HG03342 (cell line): ENCODE data around the gene PNMT.

ENCODE experiments used
- ATAC-seq: cut with Tn5 transposase; IDR thresholded peaks from one replicate; pipeline ENCODE4 v1.9.1; 2021; ENCODE audit warnings: mild to moderate bottlenecking, moderate library complexity; ENCODE audit not compliant: unreplicated experiment

The PNMT gene

DNA sequence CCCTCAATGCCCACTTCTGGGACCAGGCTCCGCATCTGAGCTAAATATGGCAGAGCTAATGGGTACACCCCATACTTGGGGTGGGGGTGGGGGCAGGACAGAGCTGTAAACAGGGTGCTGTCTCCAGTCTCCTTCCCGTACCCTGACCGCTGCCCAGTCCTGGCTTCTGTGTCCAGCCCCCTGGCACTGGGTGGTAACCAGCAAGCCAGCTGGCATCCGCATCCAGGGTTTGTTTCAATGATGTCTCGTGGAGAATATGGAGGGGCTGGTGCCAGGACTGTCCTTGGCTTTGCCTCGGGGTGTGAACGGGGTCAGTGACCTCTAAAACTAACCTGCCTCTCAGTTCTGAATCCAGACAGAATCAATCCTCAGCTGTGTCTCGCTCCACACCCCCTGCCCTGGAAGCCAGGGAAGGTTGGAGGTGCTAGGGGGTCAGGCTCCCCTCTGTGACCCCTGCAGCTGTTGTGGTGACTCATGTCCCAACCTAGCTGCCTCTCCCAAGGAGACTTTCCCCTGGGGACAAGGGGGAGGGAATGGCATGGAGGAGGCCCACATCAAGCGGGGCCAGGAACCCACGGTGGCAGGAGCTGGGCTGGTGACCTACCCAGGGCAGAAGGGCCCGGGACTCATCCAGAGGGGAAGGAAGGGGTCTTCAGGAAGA, 1.5 kb upstream of the PNMT start:
- no peak for ATAC-seq

DNA sequence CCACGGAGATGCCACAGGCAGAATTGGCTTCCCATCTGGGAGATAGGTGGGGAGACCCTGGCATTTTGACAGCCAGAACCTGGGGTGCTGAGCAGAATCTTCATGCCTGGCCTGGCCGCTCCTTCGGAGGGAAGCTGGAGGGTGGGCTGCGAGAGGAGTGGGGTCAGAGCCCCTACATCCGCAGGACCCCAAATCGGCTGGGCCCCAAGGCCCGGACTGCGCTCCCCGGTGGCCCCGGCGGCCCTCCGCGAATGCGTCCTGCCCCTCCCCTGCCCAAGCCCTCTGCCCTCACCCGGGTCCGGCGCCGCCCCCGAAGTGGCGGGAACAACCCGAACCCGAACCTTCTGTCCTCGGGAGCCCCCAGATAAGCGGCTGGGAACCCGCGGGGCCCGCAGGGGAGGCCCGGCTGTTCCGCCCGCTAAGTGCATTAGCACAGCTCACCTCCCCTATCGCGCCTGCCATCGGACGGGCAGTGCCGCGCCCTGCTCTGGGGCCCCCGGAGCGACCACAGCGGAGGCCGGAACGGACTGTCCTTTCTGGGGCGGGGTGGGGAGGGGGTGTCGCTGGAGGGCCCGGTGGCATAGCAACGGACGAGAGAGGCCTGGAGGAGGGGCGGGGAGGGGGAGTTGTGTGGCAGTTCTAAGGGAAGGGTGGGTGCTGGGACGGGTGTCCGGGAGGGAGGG, 850 bp upstream of the PNMT start:
- ATAC-seq, result no peak

GRCh38 chr17:39669897-39670735, 1.9 kb downstream of the PNMT start:
- ATAC-seq, result no peak

GRCh38 chr17:39670746-39671145, 2.5 kb downstream of the PNMT start:
- ATAC-seq, result no peak

- no peak for ATAC-seq
Observed at GRCh38 chr17:39671651-39672521, 3.6 kb downstream of the PNMT start.

- ATAC-seq, result no peak
Observed at GRCh38 chr17:39672522-39673334, 4.5 kb downstream of the PNMT start.

GRCh38 chr17:39673335-39674081, 5.3 kb downstream of the PNMT start:
- no peak for ATAC-seq

DNA sequence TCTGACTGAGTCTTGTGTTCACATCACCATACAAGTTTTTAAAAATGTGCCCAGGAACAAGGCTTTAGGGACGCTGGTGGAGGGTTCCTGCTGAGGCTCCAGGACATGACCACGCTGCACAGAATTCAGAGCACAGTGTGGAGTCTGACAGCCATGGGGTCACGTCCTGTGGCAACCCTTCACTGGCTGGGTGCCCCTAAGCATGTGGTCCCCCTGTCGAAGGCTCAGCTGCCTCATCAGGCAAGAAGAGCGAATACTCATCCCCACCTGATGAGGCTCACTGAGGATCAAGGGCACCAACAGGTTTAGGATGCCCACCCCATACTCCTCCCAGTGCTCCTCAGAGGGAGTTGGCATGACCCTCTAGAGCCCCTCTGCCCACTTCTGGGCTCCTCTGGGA, 5.9 kb downstream of the PNMT start:
- ATAC-seq, result no peak

DNA sequence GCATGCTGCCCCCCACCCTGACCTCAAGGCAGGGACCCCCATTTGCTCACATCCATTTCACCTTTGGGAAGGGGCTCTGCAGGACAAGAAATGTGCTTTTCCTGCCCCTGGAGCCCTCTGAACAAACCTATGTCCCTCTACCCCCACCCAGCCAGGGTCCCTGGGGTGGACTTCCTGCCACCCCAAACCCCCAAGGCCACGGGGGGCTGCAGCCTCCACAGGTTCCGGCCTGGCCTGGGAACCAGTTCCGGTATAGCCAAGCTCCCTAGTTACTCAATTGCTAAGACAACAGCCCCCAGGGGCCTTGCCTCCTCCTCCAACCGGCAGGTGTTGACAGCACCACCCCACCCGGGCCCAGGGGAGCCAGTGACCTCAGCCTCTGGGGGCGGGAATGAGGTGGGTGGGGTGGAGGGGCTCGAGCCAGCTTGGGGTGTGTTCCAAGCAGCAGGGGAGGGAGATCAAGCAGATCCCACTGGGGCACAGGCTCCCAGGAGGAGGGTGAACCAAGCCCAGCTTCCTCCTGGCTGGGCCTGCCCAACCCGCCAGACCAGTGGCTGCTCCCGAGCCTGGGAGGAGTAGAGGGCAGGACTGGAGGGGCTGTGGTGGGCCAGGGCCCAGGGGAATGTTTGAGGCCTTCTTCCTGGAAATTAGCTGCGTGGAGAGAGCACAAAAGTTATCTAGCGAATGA, 6.6 kb downstream of the PNMT start:
- ATAC-seq, result peak; percentile 55

DNA sequence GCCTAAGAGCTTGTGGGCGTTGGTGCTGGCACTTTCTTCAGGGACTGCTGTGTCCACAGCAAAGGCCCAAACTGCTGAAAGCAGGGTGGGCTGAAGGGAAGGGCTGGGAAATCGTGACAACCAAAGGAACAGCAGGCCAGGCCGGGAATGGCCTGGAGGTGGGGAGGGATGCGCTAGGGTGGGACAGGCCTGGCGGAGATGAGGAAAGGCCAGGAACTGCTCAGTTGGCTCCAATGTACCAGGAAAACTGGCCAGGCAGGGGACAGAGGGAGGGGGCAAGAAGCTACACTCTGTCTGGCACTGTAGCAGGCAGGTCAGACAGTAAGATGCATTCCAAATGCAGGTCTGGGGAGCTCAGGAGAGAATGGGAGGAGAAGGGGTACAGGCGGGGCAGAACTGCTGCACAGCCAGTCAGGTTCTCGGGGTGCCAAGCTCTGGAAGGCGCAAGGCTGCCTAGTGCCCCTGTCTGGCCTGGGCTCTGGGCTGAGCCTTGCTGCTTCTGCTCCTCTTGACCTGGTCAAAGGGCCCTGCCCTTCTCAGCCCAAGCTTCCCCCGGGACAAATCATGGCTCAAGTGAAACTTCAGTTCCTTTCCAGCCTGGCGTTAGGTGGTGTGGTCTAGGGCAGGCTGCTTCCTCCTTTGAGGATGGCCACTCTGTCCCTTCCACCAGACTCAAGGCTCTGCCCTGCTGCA, 7.3 kb downstream of the PNMT start:
- no peak for ATAC-seq

- ATAC-seq, result no peak
Observed at GRCh38 chr17:39676198-39676819, 8.1 kb downstream of the PNMT start.

DNA sequence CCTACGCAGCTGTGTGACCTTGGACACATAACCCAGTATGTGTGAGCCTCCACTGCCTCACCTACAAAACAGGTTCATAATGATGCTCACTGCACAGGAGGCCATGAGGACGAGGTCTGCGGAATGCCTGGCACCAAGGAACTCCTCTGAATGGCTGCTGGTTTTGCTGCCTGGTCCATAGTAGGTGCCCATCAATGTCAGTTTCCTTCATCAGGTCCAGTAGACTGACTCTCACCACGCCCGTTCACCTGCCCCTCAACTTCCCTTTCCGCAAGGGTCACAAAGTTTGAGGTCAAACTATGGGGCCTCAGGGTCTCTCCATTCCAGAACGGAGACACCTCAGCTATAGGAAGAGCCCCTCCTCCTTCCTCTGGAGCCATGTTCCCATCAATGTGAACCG, 8.8 kb downstream of the PNMT start:
- ATAC-seq, result no peak

GRCh38 chr17:39677542-39678339, 9.5 kb downstream of the PNMT start:
- ATAC-seq, result no peak

DNA sequence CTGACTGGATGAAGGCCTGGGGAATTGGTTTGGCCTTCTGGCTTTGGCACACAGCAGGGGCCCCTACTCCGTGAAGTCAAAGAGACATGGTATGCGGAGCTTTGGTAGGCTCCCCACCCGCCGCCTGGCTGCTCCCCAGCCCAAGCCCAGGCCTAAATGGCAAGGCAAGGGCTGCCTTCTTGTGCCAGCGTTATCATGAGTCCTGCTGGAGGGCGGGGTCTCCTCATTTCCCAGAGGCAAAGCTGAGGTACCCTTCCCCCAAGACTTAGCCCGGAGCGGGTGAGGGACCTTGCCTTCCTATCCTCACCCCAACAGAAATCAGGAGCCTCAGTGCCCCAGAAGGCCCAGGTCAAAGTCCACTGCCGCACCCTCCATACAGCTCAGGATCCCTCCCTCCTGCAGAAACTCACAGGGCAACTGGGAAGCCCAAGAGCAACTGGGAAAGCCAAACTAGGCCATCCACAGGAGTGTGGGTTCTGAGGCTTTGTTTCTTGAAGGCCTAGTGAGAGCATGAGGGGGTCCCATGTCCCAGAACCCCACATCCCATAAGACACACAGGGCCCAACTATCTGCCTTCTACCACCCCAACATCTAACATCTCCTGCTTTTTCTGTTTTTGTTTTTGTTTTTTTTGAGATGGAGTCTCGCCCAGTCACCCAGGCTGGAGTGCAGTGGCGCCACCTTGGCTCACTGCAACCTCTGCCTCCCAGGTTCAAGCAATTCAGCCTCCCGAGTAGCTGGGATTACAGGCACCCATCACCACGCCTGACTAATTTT, 10.3 kb downstream of the PNMT start:
- no peak for ATAC-seq

DNA sequence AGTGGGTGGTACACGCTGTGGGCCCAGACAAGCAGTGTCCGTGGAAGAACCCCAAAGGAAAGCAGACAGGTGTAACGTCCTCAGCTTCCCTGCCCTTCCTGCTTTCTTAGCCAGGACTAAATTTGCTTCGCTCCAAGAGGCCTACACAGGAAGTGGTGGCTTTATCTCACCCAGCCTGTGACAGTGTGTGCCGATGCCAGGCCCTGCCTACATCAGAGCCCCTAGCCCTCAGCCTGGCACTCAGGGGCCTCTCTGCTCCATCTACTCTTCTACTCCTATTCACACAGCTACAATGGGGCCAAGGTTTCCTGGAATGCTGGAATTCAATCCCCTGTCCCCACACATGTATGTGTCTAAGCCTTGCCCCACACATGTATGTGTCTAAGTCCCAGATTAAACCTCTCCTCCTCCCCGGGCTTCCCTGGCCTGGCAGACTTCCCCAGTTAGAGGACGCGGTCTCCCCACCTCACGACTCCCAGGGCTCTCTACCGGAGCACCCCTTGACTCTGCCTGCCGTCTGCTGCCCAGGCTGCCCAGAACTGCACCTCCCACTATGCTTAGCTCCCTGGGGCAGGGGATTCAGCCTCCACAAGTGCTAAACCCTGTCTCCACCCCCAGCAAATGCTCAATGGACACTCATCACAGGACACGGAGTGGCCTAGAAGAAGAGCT, 11.4 kb downstream of the PNMT start:
- ATAC-seq, result no peak
